Right atrium auricular region (tissue), 2 donors: ENCODE data around the gene RABEP2. TPM values are rescaled to one million over a fixed set of nuclear protein-coding genes. Genes with fewer than 3 reads are reported as not detected.

Experiments used
- DNase-seq: peaks from one replicate; pipeline ENCODE4 v3.0.0-alpha.2; 2019; ENCODE audit warnings: low spot score
- H3K27ac ChIP-seq, 2 donors: fragments of 200-600 bp; sonication (generic); 1 replicate in 1 of 2; 2 replicates in 1 of 2; pipeline ENCODE4 v1.5.1; 2016 to 2019
- H3K27me3 ChIP-seq, 2 donors: fragments of 200-600 bp; sonication (generic); one replicate each; pipeline versions ENCODE4 v1.5.1 to v1.6.0; 2017 to 2019
- H3K36me3 ChIP-seq: fragments of 200-600 bp; sonication (generic); one replicate; pipeline ENCODE4 v1.5.1; 2016
- H3K4me1 ChIP-seq, 2 donors: fragments of 200-600 bp; sonication (generic); one replicate each; pipeline versions ENCODE4 v1.5.1 to v1.6.0; 2017 to 2019
- H3K4me3 ChIP-seq, 2 donors: fragments of 200-600 bp; sonication (generic); 1 replicate in 1 of 2; 2 replicates in 1 of 2; pipeline ENCODE4 v1.5.1; 2017 to 2019; ENCODE audit warnings: mild to moderate bottlenecking in 1 of 2, moderate library complexity in 1 of 2
- H3K9me3 ChIP-seq, 2 donors: fragments of 200-600 bp; sonication (generic); one replicate each; pipeline ENCODE4 v1.5.1; 2019
- CTCF ChIP-seq, 2 donors: fragments of 200-600 bp; sonication (generic); IDR thresholded peaks; one replicate each; pipeline ENCODE4 v1.5.1; 2019; ENCODE audit warnings: antibody characterized with exemption in 2 of 2
- total RNA-seq, 2 donors: library from RNA; depleted of rRNA; stranded (reverse); fragments of >200 nt; gene quantifications; one replicate each; pipeline ENCODE4 v1.1.0, GENCODE V29; 2016

The RABEP2 gene
- total RNA-seq, 2 donors from 2014 or later: 18.2 to 22.5 TPM

DNA sequence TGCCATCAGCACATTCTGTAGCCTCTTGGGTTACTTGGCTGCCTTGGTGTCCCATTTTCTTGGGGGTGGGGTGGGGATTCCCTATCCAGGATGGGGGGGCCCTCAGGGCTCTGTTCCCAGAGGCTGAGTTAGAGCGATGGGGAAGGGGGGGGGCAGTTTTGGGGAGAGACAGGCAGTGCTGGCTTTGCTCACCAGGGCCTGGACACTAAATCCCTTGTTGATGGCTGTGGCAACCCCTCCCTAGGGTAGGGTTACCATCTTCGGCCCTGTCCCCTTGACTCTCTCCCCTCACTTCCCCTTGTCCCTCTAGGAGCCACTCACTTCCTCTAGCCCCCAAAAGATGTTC lies 47.4 kb downstream of the RABEP2 start:
- no peak for TF ChIP-seq CTCF (IDR thresholded peaks at IDR 0.05)
- no peak for DNase-seq
- no peaks in the 10 kb centered on the region for H3K27me3 ChIP-seq
- H3K9me3 ChIP-seq: no peaks in the 10 kb centered on the region
- peaks cover 18% of the 10 kb centered on the region for H3K36me3 ChIP-seq
- peaks cover 0 to 15% of the 10 kb centered on the region in 2 donors for H3K4me1 ChIP-seq
- H3K27ac ChIP-seq: no peak overlapping the region
- no peak overlapping the region for H3K4me3 ChIP-seq

GRCh38 chr16:28876973-28877654 lies 47.9 kb downstream of the RABEP2 start:
- DNase-seq: no peak
- Histone ChIP-seq H3K9me3 (no peaks in the 10 kb centered on the region), H3K27ac (no peak overlapping the region), H3K4me3 (no peak overlapping the region), H3K4me1 (peaks cover 0 to 15% of the 10 kb centered on the region in 2 donors), H3K36me3 (peaks cover 21% of the 10 kb centered on the region), H3K27me3 (no peaks in the 10 kb centered on the region)
- TF ChIP-seq CTCF (IDR thresholded peaks at IDR 0.05): no peak

GRCh38 chr16:28876019-28876659 lies 48.9 kb downstream of the RABEP2 start:
- H3K4me1 ChIP-seq: peaks cover 0 to 15% of the 10 kb centered on the region in 2 donors
- H3K27ac ChIP-seq: no peak overlapping the region
- DNase-seq: no peak
- peaks cover 29% of the 10 kb centered on the region for H3K36me3 ChIP-seq
- TF ChIP-seq CTCF (IDR thresholded peaks at IDR 0.05): no peak
- H3K27me3 ChIP-seq: no peaks in the 10 kb centered on the region
- H3K9me3 ChIP-seq: no peaks in the 10 kb centered on the region
- no peak overlapping the region for H3K4me3 ChIP-seq

GRCh38 chr16:28875134-28876018 lies 49.7 kb downstream of the RABEP2 start:
- no peak overlapping the region for H3K4me3 ChIP-seq

GRCh38 chr16:28874406-28874805 lies 50.6 kb downstream of the RABEP2 start:
- Histone ChIP-seq H3K27ac (no peak overlapping the region), H3K36me3 (peaks cover 46% of the 10 kb centered on the region)

More at GRCh38 chr16:28875134-28876018, 49.7 kb downstream of the RABEP2 start:
- Histone ChIP-seq H3K9me3 (no peaks in the 10 kb centered on the region), H3K36me3 (peaks cover 36% of the 10 kb centered on the region), H3K4me1 (peaks cover 0 to 13% of the 10 kb centered on the region in 2 donors), H3K27ac (no peak overlapping the region), H3K27me3 (no peaks in the 10 kb centered on the region)
- TF ChIP-seq CTCF (IDR thresholded peaks at IDR 0.05): no peak
- no peak for DNase-seq

More at GRCh38 chr16:28874406-28874805, 50.6 kb downstream of the RABEP2 start:
- Histone ChIP-seq H3K9me3 (no peaks in the 10 kb centered on the region), H3K27me3 (no peaks in the 10 kb centered on the region), H3K4me1 (peaks cover 0 to 6% of the 10 kb centered on the region in 2 donors), H3K4me3 (no peak overlapping the region)
- no peak for DNase-seq
- no peak for TF ChIP-seq CTCF (IDR thresholded peaks at IDR 0.05)
